Measurements from ENCODE around the gene EXD3. TPM values are rescaled to one million over a fixed set of nuclear protein-coding genes. Genes with fewer than 3 reads are reported as not detected.

Gene EXD3
- total RNA-seq, 5 donors from 2014 or later (not counting 1 experiment from before 2014, with no cell fraction given): 18.5 to 43.8 (median 38.0) TPM

GRCh38 chr9:137423514-137424291 lies 741 bp upstream of the EXD3 start:
- Histone ChIP-seq H3K4me3 (ENCODE audit: control insufficient read depth in 1 of 2, extremely low read depth in 1 of 2, low read length in 1 of 2) (peak overlapping the region; percentile 23 to 31), H3K36me3 (ENCODE audit: control insufficient read depth in 2 of 2, extremely low read depth in 1 of 2, insufficient read depth in 1 of 2, low read length in 1 of 2) (no peaks in the 10 kb centered on the region), H3K27me3 (replicated peaks in 1 of 2; ENCODE audit: control insufficient read depth in 2 of 2, extremely low read depth in 1 of 2, insufficient read depth in 2 of 2, low read length in 1 of 2) (no peaks in the 10 kb centered on the region), H3K4me1 (ENCODE audit: control insufficient read depth in 1 of 2, extremely low read depth in 1 of 2, insufficient read depth in 2 of 2, low read length in 2 of 2) (peaks cover 3 to 20% of the 10 kb centered on the region in 2 experiments), H3K27ac (ENCODE audit: low read length) (no peak overlapping the region), H3K9me3 (no peaks in the 10 kb centered on the region)
- peak overlapping the region in 2 of 3 donors; percentile 71 to 75 for H3K4me3 Mint-ChIP-seq
- DNase-seq (peak in 2 of 35 experiments; percentile 20 to 30), ATAC-seq (replicated peaks in 1 of 4) (peak in 3 of 4 experiments; percentile 54 to 62 (median 58))
- ChIA-PET CTCF (interaction anchor here in 1 of 2 donors (0.6 to 1.3 kb wide), 6 partner anchors 21 to 128 kb away, joined by 3 to 4 read pairs (median 4); partner anchors contain the start of gene MRPL41), POLR2A (interaction anchor here in 1 of 2 donors (0.5 kb wide), 1 partner anchor 101 kb away, joined by 3 read pairs; no protein-coding TSS in a partner anchor)
- peaks cover 0 to 20% (median 14%) of the 10 kb centered on the region in 3 donors for H3K4me1 Mint-ChIP-seq
- H3K36me3 Mint-ChIP-seq: no peaks in the 10 kb centered on the region
- WGBS (ENCODE audit: insufficient coverage): 9% methylated on average over 66 of the region's 77 CpGs
- no peaks in the 10 kb centered on the region for H3K27me3 Mint-ChIP-seq
- no peaks in the 10 kb centered on the region for H3K9me3 Mint-ChIP-seq
- no peak overlapping the region for H3K27ac Mint-ChIP-seq

- Histone ChIP-seq H3K27me3 (replicated peaks in 1 of 2; ENCODE audit: control insufficient read depth in 2 of 2, extremely low read depth in 1 of 2, insufficient read depth in 2 of 2, low read length in 1 of 2) (no peaks in the 10 kb centered on the region), H3K27ac (ENCODE audit: low read length) (no peak overlapping the region), H3K36me3 (ENCODE audit: control insufficient read depth in 2 of 2, extremely low read depth in 1 of 2, insufficient read depth in 1 of 2, low read length in 1 of 2) (no peaks in the 10 kb centered on the region), H3K4me3 (ENCODE audit: control insufficient read depth in 1 of 2, extremely low read depth in 1 of 2, low read length in 1 of 2) (peak overlapping the region; percentile 56 to 58), H3K4me1 (ENCODE audit: control insufficient read depth in 1 of 2, extremely low read depth in 1 of 2, insufficient read depth in 2 of 2, low read length in 2 of 2) (peaks cover 3 to 26% of the 10 kb centered on the region in 2 experiments), H3K9me3 (no peaks in the 10 kb centered on the region)
- peak overlapping the region; percentile 75 to 80 (median 80) for H3K4me3 Mint-ChIP-seq
- ATAC-seq (replicated peaks in 1 of 4): no peak
- H3K9me3 Mint-ChIP-seq: no peaks in the 10 kb centered on the region
- H3K4me1 Mint-ChIP-seq: peaks cover 5 to 20% (median 14%) of the 10 kb centered on the region in 3 donors
- H3K36me3 Mint-ChIP-seq: no peaks in the 10 kb centered on the region
- peak overlapping the region; percentile 58 to 80 for H3K27ac Mint-ChIP-seq
- whole genome bisulfite sequencing (ENCODE audit: insufficient coverage): 12% methylated on average over 11 of the region's 11 CpGs
- ChIA-PET POLR2A (no interaction called here), CTCF (interaction anchor here in 1 of 2 donors (1.0 kb wide), 1 partner anchor 104 kb away, joined by 3 read pairs; no protein-coding TSS in a partner anchor)
- DNase-seq: no peak
- H3K27me3 Mint-ChIP-seq: no peaks in the 10 kb centered on the region
Measured at GRCh38 chr9:137421838-137422603, 941 bp downstream of the EXD3 start.

- Histone ChIP-seq H3K36me3 (ENCODE audit: control insufficient read depth in 2 of 2, extremely low read depth in 1 of 2, insufficient read depth in 1 of 2, low read length in 1 of 2) (no peaks in the 10 kb centered on the region), H3K9me3 (no peaks in the 10 kb centered on the region), H3K27ac (ENCODE audit: low read length) (no peak overlapping the region), H3K4me3 (ENCODE audit: control insufficient read depth in 1 of 2, extremely low read depth in 1 of 2, low read length in 1 of 2) (peak overlapping the region in 1 of 2 donors; percentile 32), H3K4me1 (ENCODE audit: control insufficient read depth in 1 of 2, extremely low read depth in 1 of 2, insufficient read depth in 2 of 2, low read length in 2 of 2) (peaks cover 3 to 21% of the 10 kb centered on the region in 2 experiments), H3K27me3 (replicated peaks in 1 of 2; ENCODE audit: control insufficient read depth in 2 of 2, extremely low read depth in 1 of 2, insufficient read depth in 2 of 2, low read length in 1 of 2) (no peaks in the 10 kb centered on the region)
- no peaks in the 10 kb centered on the region for H3K36me3 Mint-ChIP-seq
- ATAC-seq (replicated peaks in 1 of 4): peak; percentile 27 to 63 (median 47)
- peak in 1 of 35 experiments; percentile 26 for DNase-seq
- no peak overlapping the region for H3K27ac Mint-ChIP-seq
- H3K4me1 Mint-ChIP-seq: peaks cover 5 to 25% (median 20%) of the 10 kb centered on the region in 3 donors
- CTCF ChIA-PET: no interaction called here
- POLR2A ChIA-PET: no interaction called here
- H3K9me3 Mint-ChIP-seq: no peaks in the 10 kb centered on the region
- H3K27me3 Mint-ChIP-seq: no peaks in the 10 kb centered on the region
- peak overlapping the region; percentile 47 to 66 (median 57) for H3K4me3 Mint-ChIP-seq
- WGBS (ENCODE audit: insufficient coverage): 76% methylated on average over 76 of the region's 99 CpGs
Measured at GRCh38 chr9:137417161-137418021, 5.6 kb downstream of the EXD3 start.

GRCh38 chr9:137416563-137417151 lies 6.3 kb downstream of the EXD3 start:
- no peak for ATAC-seq (replicated peaks in 1 of 4)
- ChIA-PET CTCF (no interaction called here), POLR2A (no interaction called here)

GRCh38 chr9:137416006-137416562 lies 6.9 kb downstream of the EXD3 start:
- no peak overlapping the region for H3K4me3 ChIP-seq (ENCODE audit: control insufficient read depth in 1 of 2, extremely low read depth in 1 of 2, low read length in 1 of 2)
- peaks cover 0 to 3% of the 10 kb centered on the region in 2 experiments for H3K27me3 ChIP-seq (replicated peaks in 1 of 2; ENCODE audit: control insufficient read depth in 2 of 2, extremely low read depth in 1 of 2, insufficient read depth in 2 of 2, low read length in 1 of 2)
- Mint-ChIP-seq H3K36me3 (no peaks in the 10 kb centered on the region), H3K4me3 (peak overlapping the region in 2 of 3 donors; percentile 6 to 35), H3K27ac (no peak overlapping the region), H3K4me1 (peaks cover 5 to 15% (median 15%) of the 10 kb centered on the region in 3 donors), H3K27me3 (no peaks in the 10 kb centered on the region), H3K9me3 (no peaks in the 10 kb centered on the region)
- CTCF ChIA-PET: no interaction called here
- H3K4me1 ChIP-seq (ENCODE audit: control insufficient read depth in 1 of 2, extremely low read depth in 1 of 2, insufficient read depth in 2 of 2, low read length in 2 of 2): peaks cover 0 to 22% of the 10 kb centered on the region in 2 experiments
- DNase-seq (no peak), ATAC-seq (replicated peaks in 1 of 4) (no peak)
- no peaks in the 10 kb centered on the region for H3K9me3 ChIP-seq
- POLR2A ChIA-PET: no interaction called here
- H3K27ac ChIP-seq (ENCODE audit: low read length): no peak overlapping the region
- no peaks in the 10 kb centered on the region for H3K36me3 ChIP-seq (ENCODE audit: control insufficient read depth in 2 of 2, extremely low read depth in 1 of 2, insufficient read depth in 1 of 2, low read length in 1 of 2)
- 97% methylated on average over 13 of the region's 23 CpGs for WGBS (ENCODE audit: insufficient coverage)

More at GRCh38 chr9:137416563-137417151, 6.3 kb downstream of the EXD3 start:
- Histone ChIP-seq H3K4me3 (ENCODE audit: control insufficient read depth in 1 of 2, extremely low read depth in 1 of 2, low read length in 1 of 2) (no peak overlapping the region), H3K4me1 (ENCODE audit: control insufficient read depth in 1 of 2, extremely low read depth in 1 of 2, insufficient read depth in 2 of 2, low read length in 2 of 2) (peaks cover 0 to 20% of the 10 kb centered on the region in 2 experiments), H3K27ac (ENCODE audit: low read length) (no peak overlapping the region), H3K27me3 (replicated peaks in 1 of 2; ENCODE audit: control insufficient read depth in 2 of 2, extremely low read depth in 1 of 2, insufficient read depth in 2 of 2, low read length in 1 of 2) (no peaks in the 10 kb centered on the region), H3K9me3 (no peaks in the 10 kb centered on the region), H3K36me3 (ENCODE audit: control insufficient read depth in 2 of 2, extremely low read depth in 1 of 2, insufficient read depth in 1 of 2, low read length in 1 of 2) (no peaks in the 10 kb centered on the region)
- Mint-ChIP-seq H3K27ac (no peak overlapping the region), H3K4me1 (peaks cover 5 to 18% (median 14%) of the 10 kb centered on the region in 3 donors), H3K36me3 (no peaks in the 10 kb centered on the region), H3K9me3 (no peaks in the 10 kb centered on the region), H3K27me3 (no peaks in the 10 kb centered on the region), H3K4me3 (peak overlapping the region in 1 of 3 donors; percentile 57)
- no peak for DNase-seq
- WGBS (ENCODE audit: insufficient coverage): 96% methylated on average over 42 of the region's 45 CpGs
